Fibroblast of lung (primary cell): Measurements from ENCODE around the gene TSHZ3. TPM values are rescaled to one million over a fixed set of nuclear protein-coding genes. Genes with fewer than 3 reads are reported as not detected.

Source experiments
- DNase-seq, 2 donors: peaks; one replicate each; pipeline versions ENCODE4 v3.0.0 to v3.0.0-alpha.2; 2010; ENCODE audit warnings: low read depth in 2 of 2
- H2AFZ ChIP-seq: 2 replicates; pipeline ENCODE4 v1.5.1; 2012; ENCODE audit warnings: low read length, control low read depth, inconsistent platforms
- H3K27ac ChIP-seq: 2 replicates; pipeline ENCODE4 v1.5.1; 2011; ENCODE audit warnings: low read length, control low read depth; ENCODE audit not compliant: insufficient read depth
- H3K27me3 ChIP-seq: 2 replicates; pipeline ENCODE4 v1.5.1; 2011; ENCODE audit warnings: mild to moderate bottlenecking, low read length; ENCODE audit not compliant: control insufficient read depth, insufficient read depth
- H3K36me3 ChIP-seq: 2 replicates; pipeline ENCODE4 v1.5.1; 2011; ENCODE audit warnings: low read length; ENCODE audit not compliant: control insufficient read depth, insufficient read depth
- H3K4me1 ChIP-seq: 2 replicates; pipeline ENCODE4 v1.5.1; 2011; ENCODE audit warnings: low read length; ENCODE audit not compliant: control insufficient read depth, insufficient read depth; ENCODE audit errors: extremely low read depth
- H3K4me2 ChIP-seq: 2 replicates; pipeline ENCODE4 v1.5.1; 2011; ENCODE audit warnings: low read length, control low read depth; ENCODE audit not compliant: insufficient read depth; ENCODE audit errors: extremely low read depth
- H3K4me3 ChIP-seq, 4 experiments: fragments of 200-600 bp in 1 of 4; sonication (generic) in 1 of 4; replicated peaks in 1 of 4; 2 replicates each; pipeline ENCODE4 v1.5.1; 2011 to 2016; ENCODE audit warnings: low read length in 4 of 4, low read depth in 3 of 4, mild to moderate bottlenecking in 3 of 4, control low read depth in 2 of 4, inconsistent platforms in 1 of 4, mixed read lengths in 1 of 4; ENCODE audit not compliant: insufficient read depth in 1 of 4; ENCODE audit errors: control extremely low read depth in 1 of 4
- H3K79me2 ChIP-seq: 2 replicates; pipeline ENCODE4 v1.5.1; 2012; ENCODE audit warnings: mild to moderate bottlenecking, low read length, inconsistent platforms; ENCODE audit not compliant: control insufficient read depth, insufficient read depth
- H3K9ac ChIP-seq: 2 replicates; pipeline ENCODE4 v1.5.1; 2011; ENCODE audit warnings: mild to moderate bottlenecking, low read length, control low read depth; ENCODE audit not compliant: insufficient read depth
- H3K9me3 ChIP-seq: 2 replicates; pipeline ENCODE4 v1.5.1; 2012; ENCODE audit warnings: low read depth, low read length; ENCODE audit not compliant: control insufficient read depth, insufficient read depth
- H4K20me1 ChIP-seq: 2 replicates; pipeline ENCODE4 v1.5.1; 2011; ENCODE audit warnings: low read length; ENCODE audit not compliant: control insufficient read depth, insufficient read depth; ENCODE audit errors: extremely low read depth
- EZH2 ChIP-seq: IDR thresholded peaks from 2 replicates; pipeline ENCODE4 v1.5.1; 2012; ENCODE audit warnings: low read length, control low read depth, mild to moderate bottlenecking; ENCODE audit errors: missing control alignments
- polyA plus RNA-seq, 2 donors: library from polyadenylated mRNA; depleted of rRNA in 1 of 2; stranded (reverse) in 1 of 2; unstranded in 1 of 2; fragments of >200 nt; gene quantifications; 2 replicates each; pipeline ENCODE4 v1.2.1, GENCODE V29; 2011 to 2012; ENCODE audit warnings: missing spikeins in 1 of 2
- total RNA-seq: library from RNA; depleted of rRNA; stranded (reverse); fragments of >200 nt; gene quantifications from 2 replicates; pipeline ENCODE4 v1.2.1, GENCODE V29; 2014
- TF ChIP-seq, protein P1 (sequence below), 2 donors: IDR thresholded peaks in 1 of 2; conservative IDR thresholded peaks in 1 of 2; 1 replicate in 1 of 2; 2 replicates in 1 of 2; pipeline ENCODE4 v1.5.1; 2011 to 2012; ENCODE audit warnings: low read length in 2 of 2, control low read depth in 1 of 2, inconsistent platforms in 1 of 2, low read depth in 1 of 2, mild to moderate bottlenecking in 1 of 2

TSHZ3 gene
- total and polyA plus RNA-seq, 2 donors (not counting 1 experiment from before 2014, with no cell fraction given), result 7.0 to 17.3 TPM

DNA sequence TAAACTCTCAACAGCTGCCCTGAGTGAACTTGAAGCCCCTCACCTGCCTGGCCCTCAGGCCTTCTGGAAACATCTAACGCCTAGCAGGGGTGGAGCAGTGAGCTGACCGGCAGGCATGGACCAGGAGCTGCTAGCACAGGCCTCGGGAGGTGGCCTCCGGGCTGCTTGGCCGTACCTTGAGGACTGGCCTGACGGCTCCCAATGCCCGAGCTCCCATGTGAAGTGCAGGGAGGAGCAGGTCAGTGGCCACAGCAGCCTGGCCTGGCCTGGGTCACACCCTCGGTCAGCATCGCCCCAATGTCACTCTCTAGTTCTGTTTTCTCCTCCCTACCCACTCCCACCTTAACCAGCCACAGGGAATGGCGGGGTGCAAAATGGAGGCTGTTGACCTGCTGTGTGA, 19.0 kb downstream of the TSHZ3 start:
- no peaks in the 10 kb centered on the region for H3K36me3 ChIP-seq
- no peak overlapping the region for H2AFZ ChIP-seq
- no peak overlapping the region for H3K27ac ChIP-seq
- no peaks in the 10 kb centered on the region for H3K27me3 ChIP-seq
- peaks cover 79% of the 10 kb centered on the region for H3K79me2 ChIP-seq
- no peaks in the 10 kb centered on the region for H4K20me1 ChIP-seq
- no peak overlapping the region for H3K4me3 ChIP-seq
- DNase-seq, result no peak
- H3K9ac ChIP-seq, result no peak overlapping the region
- no peaks in the 10 kb centered on the region for H3K9me3 ChIP-seq
- TF ChIP-seq, protein P1, sequence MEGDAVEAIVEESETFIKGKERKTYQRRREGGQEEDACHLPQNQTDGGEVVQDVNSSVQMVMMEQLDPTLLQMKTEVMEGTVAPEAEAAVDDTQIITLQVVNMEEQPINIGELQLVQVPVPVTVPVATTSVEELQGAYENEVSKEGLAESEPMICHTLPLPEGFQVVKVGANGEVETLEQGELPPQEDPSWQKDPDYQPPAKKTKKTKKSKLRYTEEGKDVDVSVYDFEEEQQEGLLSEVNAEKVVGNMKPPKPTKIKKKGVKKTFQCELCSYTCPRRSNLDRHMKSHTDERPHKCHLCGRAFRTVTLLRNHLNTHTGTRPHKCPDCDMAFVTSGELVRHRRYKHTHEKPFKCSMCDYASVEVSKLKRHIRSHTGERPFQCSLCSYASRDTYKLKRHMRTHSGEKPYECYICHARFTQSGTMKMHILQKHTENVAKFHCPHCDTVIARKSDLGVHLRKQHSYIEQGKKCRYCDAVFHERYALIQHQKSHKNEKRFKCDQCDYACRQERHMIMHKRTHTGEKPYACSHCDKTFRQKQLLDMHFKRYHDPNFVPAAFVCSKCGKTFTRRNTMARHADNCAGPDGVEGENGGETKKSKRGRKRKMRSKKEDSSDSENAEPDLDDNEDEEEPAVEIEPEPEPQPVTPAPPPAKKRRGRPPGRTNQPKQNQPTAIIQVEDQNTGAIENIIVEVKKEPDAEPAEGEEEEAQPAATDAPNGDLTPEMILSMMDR (conservative IDR thresholded peaks at IDR 0.05 in 1 of 2, IDR thresholded peaks at IDR 0.05 in 1 of 2; ENCODE audit: low read depth in 1 of 2, low read length in 2 of 2), result no peak
- TF ChIP-seq EZH2, result no peak
- peaks cover 27% of the 10 kb centered on the region for H3K4me1 ChIP-seq
- no peak overlapping the region for H3K4me2 ChIP-seq

DNA sequence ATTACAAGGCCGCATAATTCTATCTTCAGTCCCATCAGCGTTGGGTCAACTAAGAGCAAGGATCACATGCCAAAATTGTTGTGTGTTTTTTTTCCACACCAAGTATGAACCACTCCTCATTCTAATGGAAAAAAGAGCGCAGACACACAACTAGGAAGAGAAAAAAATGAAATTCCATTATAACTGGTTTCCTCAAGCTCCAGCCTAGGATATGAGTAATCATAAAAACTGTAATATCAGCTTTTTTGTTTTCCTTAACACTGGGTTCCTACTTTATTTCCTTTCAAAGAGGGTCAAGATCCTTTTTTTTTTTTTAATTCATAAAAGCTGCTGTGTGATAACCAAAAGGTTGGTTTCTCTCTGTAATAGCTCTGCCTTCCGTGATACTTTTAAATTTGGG, 19.4 kb downstream of the TSHZ3 start:
- Histone ChIP-seq H3K27me3 (no peaks in the 10 kb centered on the region), H3K4me2 (no peak overlapping the region), H4K20me1 (no peaks in the 10 kb centered on the region), H3K4me1 (peaks cover 27% of the 10 kb centered on the region), H2AFZ (no peak overlapping the region), H3K27ac (peak overlapping the region; percentile 4), H3K36me3 (no peaks in the 10 kb centered on the region), H3K9me3 (no peaks in the 10 kb centered on the region), H3K4me3 (no peak overlapping the region), H3K9ac (no peak overlapping the region), H3K79me2 (peaks cover 83% of the 10 kb centered on the region)
- no peak for TF ChIP-seq EZH2
- TF ChIP-seq, protein P1 (conservative IDR thresholded peaks at IDR 0.05 in 1 of 2, IDR thresholded peaks at IDR 0.05 in 1 of 2; ENCODE audit: low read depth in 1 of 2, low read length in 2 of 2), result no peak
- DNase-seq, result no peak

DNA sequence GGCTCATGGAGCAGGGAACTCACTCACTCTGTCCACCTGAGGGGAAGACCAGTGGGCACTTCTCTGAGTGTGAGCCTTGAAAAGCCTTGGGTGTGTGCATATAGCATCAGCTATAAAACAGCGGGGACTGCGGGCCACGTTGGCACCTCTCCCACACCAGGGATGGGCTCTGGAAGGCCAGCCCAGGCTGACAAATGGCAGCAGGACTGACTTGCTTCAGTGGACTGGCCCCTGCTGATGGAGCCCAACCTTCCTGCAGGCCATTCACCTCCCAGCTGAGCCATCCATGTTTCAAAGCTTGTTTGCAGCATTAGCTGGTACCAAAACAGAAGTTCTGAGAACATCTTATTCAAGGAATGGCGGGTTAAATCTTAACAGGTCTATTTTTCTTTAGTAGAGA, 21.0 kb downstream of the TSHZ3 start:
- H3K4me1 ChIP-seq, result peaks cover 21% of the 10 kb centered on the region
- no peaks in the 10 kb centered on the region for H3K27me3 ChIP-seq
- no peak for DNase-seq
- no peak for TF ChIP-seq EZH2
- TF ChIP-seq, protein P1 (conservative IDR thresholded peaks at IDR 0.05 in 1 of 2, IDR thresholded peaks at IDR 0.05 in 1 of 2; ENCODE audit: low read depth in 1 of 2, low read length in 2 of 2), result no peak
- peaks cover 81% of the 10 kb centered on the region for H3K79me2 ChIP-seq
- H4K20me1 ChIP-seq, result no peaks in the 10 kb centered on the region
- no peaks in the 10 kb centered on the region for H3K36me3 ChIP-seq
- no peak overlapping the region for H3K4me3 ChIP-seq
- no peak overlapping the region for H3K4me2 ChIP-seq
- H3K27ac ChIP-seq, result no peak overlapping the region
- no peak overlapping the region for H3K9ac ChIP-seq
- H3K9me3 ChIP-seq, result no peaks in the 10 kb centered on the region
- H2AFZ ChIP-seq, result no peak overlapping the region
